Nephron (organoid): ENCODE measurements around the gene CATSPERB.
"Not testable (repeated sequence)": the region's sequence is repeated elsewhere in the genome, so short reads cannot be mapped to it uniquely, and the experiment has no call there.

Source experiments
- H3K27ac Mint-ChIP-seq, 3 experiments: 2 replicates each; pipeline ENCODE4 v1.8.0; 2020; ENCODE audit warnings: mixed read lengths in 3 of 3, mild to moderate bottlenecking in 2 of 3, moderate library complexity in 1 of 3
- H3K27me3 Mint-ChIP-seq: 2 replicates; pipeline ENCODE4 v1.8.0; 2021; ENCODE audit warnings: low read depth, mild to moderate bottlenecking, moderate library complexity, mixed read lengths
- H3K36me3 Mint-ChIP-seq: 2 replicates; pipeline ENCODE4 v1.8.0; 2020; ENCODE audit warnings: low read depth, mixed read lengths
- H3K4me1 Mint-ChIP-seq: 2 replicates; pipeline ENCODE4 v1.8.0; 2020; ENCODE audit warnings: mixed read lengths
- H3K4me3 Mint-ChIP-seq, 3 experiments: 2 replicates each; pipeline ENCODE4 v1.8.0; 2020; ENCODE audit warnings: mild to moderate bottlenecking in 3 of 3, mixed read lengths in 3 of 3, moderate library complexity in 2 of 3
- H3K9me3 Mint-ChIP-seq: 2 replicates; pipeline ENCODE4 v1.8.0; 2020; ENCODE audit warnings: mixed read lengths
- TF ChIP-seq, protein P1 (sequence below), 3 experiments: fragments of 200-600 bp; sonication (generic); IDR thresholded peaks; one replicate each; pipeline ENCODE4 v1.5.0; 2021; ENCODE audit warnings: antibody characterized with exemption in 3 of 3; ENCODE audit not compliant: unreplicated experiment in 3 of 3

The CATSPERB gene

DNA sequence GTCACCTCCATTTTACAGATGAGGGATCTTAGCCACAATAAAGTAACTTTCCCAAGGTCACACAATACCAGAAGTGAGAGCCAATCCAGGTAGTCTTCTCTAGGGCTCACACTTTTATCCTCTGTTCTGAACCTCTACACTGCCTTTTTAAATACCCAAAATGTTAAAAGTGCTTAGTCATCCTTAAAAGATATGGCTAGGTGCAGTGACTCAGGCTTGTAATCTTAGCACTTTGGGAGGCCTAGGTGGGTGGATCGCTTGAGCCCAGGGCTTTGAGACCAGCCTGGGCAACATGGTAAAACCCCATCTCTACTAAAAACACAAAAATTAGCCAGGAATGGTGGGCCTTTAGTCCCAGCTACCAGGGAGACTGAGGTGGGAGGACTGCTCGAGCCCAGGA lies 117.7 kb downstream of the CATSPERB start:
- Mint-ChIP-seq H3K27ac (no peak overlapping the region), H3K36me3 (no peaks in the 10 kb centered on the region), H3K27me3 (peaks cover 3% of the 10 kb centered on the region), H3K4me1 (no peaks in the 10 kb centered on the region), H3K9me3 (peaks cover 3% of the 10 kb centered on the region), H3K4me3 (no peak overlapping the region)
- TF ChIP-seq, protein P1, sequence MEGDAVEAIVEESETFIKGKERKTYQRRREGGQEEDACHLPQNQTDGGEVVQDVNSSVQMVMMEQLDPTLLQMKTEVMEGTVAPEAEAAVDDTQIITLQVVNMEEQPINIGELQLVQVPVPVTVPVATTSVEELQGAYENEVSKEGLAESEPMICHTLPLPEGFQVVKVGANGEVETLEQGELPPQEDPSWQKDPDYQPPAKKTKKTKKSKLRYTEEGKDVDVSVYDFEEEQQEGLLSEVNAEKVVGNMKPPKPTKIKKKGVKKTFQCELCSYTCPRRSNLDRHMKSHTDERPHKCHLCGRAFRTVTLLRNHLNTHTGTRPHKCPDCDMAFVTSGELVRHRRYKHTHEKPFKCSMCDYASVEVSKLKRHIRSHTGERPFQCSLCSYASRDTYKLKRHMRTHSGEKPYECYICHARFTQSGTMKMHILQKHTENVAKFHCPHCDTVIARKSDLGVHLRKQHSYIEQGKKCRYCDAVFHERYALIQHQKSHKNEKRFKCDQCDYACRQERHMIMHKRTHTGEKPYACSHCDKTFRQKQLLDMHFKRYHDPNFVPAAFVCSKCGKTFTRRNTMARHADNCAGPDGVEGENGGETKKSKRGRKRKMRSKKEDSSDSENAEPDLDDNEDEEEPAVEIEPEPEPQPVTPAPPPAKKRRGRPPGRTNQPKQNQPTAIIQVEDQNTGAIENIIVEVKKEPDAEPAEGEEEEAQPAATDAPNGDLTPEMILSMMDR (IDR thresholded peaks at IDR 0.05; ENCODE audit: unreplicated experiment in 3 of 3), result no peak

DNA sequence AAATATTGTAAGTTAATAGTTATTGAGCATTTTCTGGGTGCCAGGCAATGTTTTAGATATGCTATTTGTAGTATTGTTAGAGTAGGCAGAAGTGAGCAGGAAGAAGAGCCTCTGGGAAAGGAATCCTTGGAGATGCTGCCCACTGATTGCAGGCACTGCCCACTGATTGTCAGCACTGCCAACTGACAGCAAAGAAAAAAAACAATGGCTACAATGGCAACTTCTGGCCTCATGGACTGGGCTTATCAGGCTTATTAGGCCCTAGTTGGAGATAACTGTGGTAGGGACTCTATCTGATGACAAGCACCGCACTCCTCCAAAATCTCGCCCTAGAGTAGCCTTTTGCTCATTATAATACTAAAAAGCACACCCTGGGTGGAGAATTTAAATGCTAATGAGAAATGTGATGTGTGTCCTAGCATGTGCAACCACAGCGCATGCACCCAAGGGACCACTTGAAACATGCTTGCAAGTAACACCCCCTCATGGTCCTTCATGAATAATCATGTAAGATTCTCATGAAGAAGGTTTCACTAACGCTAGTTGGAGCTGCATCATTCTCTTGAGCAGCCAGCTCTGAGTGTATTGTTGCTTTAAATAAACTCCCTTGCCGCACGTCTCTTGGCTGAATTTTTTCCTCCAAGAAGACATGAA lies 118.3 kb downstream of the CATSPERB start:
- no peak overlapping the region for H3K27ac Mint-ChIP-seq
- H3K4me1 Mint-ChIP-seq, result no peaks in the 10 kb centered on the region
- H3K27me3 Mint-ChIP-seq, result peaks cover 3% of the 10 kb centered on the region
- TF ChIP-seq, protein P1 (IDR thresholded peaks at IDR 0.05; ENCODE audit: unreplicated experiment in 3 of 3), result no peak
- H3K36me3 Mint-ChIP-seq, result no peaks in the 10 kb centered on the region
- H3K9me3 Mint-ChIP-seq, result peaks cover 3% of the 10 kb centered on the region
- H3K4me3 Mint-ChIP-seq, result no peak overlapping the region

DNA sequence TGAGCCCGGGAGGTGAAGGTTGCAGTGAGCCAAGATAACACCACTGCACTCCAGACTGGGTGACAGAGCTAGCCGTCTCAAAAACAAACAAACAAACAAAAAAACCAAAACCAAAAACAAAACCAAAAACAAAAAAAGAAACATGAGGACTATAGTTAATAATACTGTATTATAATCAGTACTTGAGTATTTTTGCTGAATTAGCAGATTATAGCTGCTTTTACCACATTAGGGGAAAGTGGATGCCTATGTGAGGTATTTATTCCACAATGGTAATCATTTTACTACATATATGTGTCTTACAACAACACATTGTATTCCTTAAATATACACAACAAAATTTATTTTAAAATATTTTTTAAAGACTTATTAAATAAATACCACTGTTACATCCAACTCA lies 120.4 kb downstream of the CATSPERB start:
- no peak overlapping the region for H3K4me3 Mint-ChIP-seq
- H3K4me1 Mint-ChIP-seq, result no peaks in the 10 kb centered on the region
- TF ChIP-seq, protein P1 (IDR thresholded peaks at IDR 0.05; ENCODE audit: unreplicated experiment in 3 of 3), result no peak
- no peaks in the 10 kb centered on the region for H3K36me3 Mint-ChIP-seq
- H3K27ac Mint-ChIP-seq, result no peak overlapping the region
- H3K9me3 Mint-ChIP-seq, result peaks cover 3% of the 10 kb centered on the region
- H3K27me3 Mint-ChIP-seq, result peaks cover 7% of the 10 kb centered on the region

DNA sequence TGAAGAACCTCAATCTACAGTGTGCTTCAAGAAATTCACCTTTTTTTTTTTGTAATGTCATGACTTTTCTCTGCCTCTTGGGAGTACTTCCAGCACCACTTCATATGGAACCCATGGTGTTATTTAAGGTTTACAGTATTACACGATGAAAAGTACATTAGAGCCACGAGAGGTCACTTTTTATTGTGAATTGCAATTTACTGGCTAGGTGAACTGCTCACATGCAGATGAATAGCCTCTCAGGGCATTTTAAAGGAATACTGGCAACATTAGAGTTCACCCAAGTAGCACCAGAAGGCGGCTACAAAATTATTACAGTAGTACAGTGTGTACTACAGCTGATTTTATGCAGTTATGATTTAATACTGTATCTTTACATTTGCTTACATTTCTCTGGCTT lies 122.7 kb downstream of the CATSPERB start:
- H3K4me3 Mint-ChIP-seq, result no peak overlapping the region
- no peaks in the 10 kb centered on the region for H3K36me3 Mint-ChIP-seq
- H3K9me3 Mint-ChIP-seq, result no peaks in the 10 kb centered on the region
- no peaks in the 10 kb centered on the region for H3K4me1 Mint-ChIP-seq
- TF ChIP-seq, protein P1 (IDR thresholded peaks at IDR 0.05; ENCODE audit: unreplicated experiment in 3 of 3), result no peak
- peaks cover 8% of the 10 kb centered on the region for H3K27me3 Mint-ChIP-seq
- H3K27ac Mint-ChIP-seq, result no peak overlapping the region

DNA sequence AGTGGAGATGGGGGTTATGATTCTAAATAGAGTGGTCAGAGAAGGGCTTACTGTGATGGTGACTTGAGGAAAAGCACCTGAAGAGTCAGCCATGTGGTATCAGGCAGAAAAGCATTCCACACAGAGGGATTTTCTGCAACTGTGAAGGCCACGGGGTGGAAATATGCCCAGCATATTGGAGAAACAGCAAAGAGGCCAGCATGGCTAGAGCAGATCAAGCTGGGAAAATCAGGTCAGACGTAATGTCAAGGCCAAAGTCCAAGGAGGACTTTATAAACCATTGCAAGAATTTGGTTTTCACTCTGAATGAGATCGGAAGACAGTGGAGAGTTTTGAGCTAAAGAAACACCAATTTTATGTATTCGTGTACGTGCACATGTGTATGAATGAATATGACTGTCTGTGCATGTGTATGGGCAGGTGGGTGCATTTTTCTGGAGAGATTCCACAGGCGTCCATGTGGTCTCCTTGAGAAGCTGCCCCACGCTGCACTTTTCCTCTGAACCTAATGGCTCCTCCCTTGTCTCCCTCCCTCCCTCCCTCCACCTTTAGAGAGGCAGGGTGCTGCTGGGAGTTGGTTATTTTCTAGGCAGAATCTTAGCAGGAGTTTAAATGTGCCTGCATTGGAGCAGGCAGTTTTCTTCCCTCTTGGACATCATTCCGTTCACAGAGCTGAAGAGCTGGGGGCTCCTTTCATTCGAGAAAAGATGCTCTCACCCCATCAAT lies 124.4 kb downstream of the CATSPERB start:
- TF ChIP-seq, protein P1 (IDR thresholded peaks at IDR 0.05; ENCODE audit: unreplicated experiment in 3 of 3), result no peak
- H3K4me3 Mint-ChIP-seq, result no peak overlapping the region
- H3K4me1 Mint-ChIP-seq, result no peaks in the 10 kb centered on the region
- peak overlapping the region in 1 of 3 experiments; percentile 18 for H3K27ac Mint-ChIP-seq
- peaks cover 8% of the 10 kb centered on the region for H3K27me3 Mint-ChIP-seq
- no peaks in the 10 kb centered on the region for H3K36me3 Mint-ChIP-seq
- H3K9me3 Mint-ChIP-seq, result no peaks in the 10 kb centered on the region

DNA sequence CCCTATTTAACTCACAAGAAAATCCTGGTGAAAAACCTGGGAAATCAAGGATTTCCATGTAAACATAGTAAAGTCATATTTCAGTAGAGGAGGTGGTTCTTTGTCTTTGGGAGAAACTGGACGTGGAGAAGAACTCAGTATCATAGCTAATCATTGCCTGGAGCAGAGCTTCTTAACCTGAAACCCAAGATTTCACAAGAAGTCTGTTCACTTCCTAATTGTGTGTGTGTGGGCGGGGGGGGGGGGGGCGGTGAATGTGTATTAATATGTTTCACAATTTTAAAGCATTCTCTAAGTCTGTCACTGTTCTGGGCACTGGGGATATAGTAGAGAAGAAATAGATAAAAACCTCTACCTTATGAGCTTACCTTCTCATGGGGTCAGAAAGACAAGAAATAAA lies 125.0 kb downstream of the CATSPERB start:
- H3K4me3 Mint-ChIP-seq, result no peak overlapping the region
- no peaks in the 10 kb centered on the region for H3K9me3 Mint-ChIP-seq
- TF ChIP-seq, protein P1 (IDR thresholded peaks at IDR 0.05; ENCODE audit: unreplicated experiment in 3 of 3), result no peak
- peaks cover 8% of the 10 kb centered on the region for H3K27me3 Mint-ChIP-seq
- H3K4me1 Mint-ChIP-seq, result no peaks in the 10 kb centered on the region
- peak overlapping the region in 1 of 3 experiments; percentile 18 for H3K27ac Mint-ChIP-seq
- H3K36me3 Mint-ChIP-seq, result no peaks in the 10 kb centered on the region

DNA sequence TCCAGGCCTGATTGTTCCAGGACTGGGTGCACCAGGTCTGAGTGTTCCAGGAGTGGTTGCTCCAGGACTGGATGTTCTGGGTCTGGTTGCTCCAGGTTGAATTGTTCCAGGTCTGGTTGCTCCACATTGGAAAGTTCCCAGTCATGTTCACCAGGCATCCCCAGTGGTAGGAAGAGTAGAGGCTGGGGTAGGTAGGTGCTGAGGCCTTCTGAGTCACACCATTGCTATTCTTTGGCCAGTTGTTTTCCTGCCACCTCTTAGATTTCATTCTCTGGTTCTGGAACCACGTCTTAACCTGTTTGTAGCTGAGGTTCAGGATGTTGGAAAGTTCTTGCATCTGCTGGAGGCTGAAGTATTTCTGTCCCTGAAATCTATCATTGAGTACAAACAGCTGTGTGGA lies 127.3 kb downstream of the CATSPERB start:
- not testable (repeated sequence) for H3K27me3 Mint-ChIP-seq, H3K4me3 Mint-ChIP-seq, H3K4me1 Mint-ChIP-seq, H3K36me3 Mint-ChIP-seq, H3K9me3 Mint-ChIP-seq, H3K27ac Mint-ChIP-seq
